Activated CD4-positive, CD25-positive, alpha-beta regulatory T cell treated with anti-CD3 and anti-CD28 coated beads, Interleukin-2, amount 50 U/mL, for 24 hours (primary cell): ENCODE data around the gene HPSE2.

Source experiments
- ATAC-seq, 2 donors: fragments of 150-1000 bp; cut with Tn5 transposase; one replicate each; pipeline ENCODE4 v1.10.0; 2021; ENCODE audit warnings: mild to moderate bottlenecking in 1 of 2, moderate library complexity in 1 of 2

HPSE2 gene

GRCh38 chr10:98667081-98667480, 568.6 kb downstream of the HPSE2 start:
- no peak for ATAC-seq

DNA sequence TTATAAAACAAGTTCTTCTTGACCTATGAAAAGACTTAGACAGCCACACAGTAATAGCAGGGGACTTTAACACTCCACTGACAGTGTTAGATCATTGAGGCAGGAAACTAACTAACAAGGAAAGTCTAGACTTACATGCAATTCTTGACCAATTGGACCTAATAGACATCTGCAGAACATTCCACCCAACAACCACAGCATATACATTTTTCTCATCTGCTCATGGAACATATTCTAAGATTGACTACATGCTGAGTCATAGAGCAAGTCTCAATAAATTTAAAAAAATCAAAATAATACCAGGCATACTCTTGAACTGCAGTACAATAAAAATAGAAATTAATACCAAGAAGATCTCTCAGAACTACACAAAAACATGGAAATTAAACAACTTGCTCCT, 569.4 kb downstream of the HPSE2 start:
- no peak for ATAC-seq

GRCh38 chr10:98664329-98665042, 571.2 kb downstream of the HPSE2 start:
- peak in 1 of 2 donors; percentile 43 for ATAC-seq

GRCh38 chr10:98659951-98660350, 575.7 kb downstream of the HPSE2 start:
- no peak for ATAC-seq

GRCh38 chr10:98655492-98655891, 580.2 kb downstream of the HPSE2 start:
- no peak for ATAC-seq

- no peak for ATAC-seq
Measured at GRCh38 chr10:98649170-98649569, 586.5 kb downstream of the HPSE2 start.

DNA sequence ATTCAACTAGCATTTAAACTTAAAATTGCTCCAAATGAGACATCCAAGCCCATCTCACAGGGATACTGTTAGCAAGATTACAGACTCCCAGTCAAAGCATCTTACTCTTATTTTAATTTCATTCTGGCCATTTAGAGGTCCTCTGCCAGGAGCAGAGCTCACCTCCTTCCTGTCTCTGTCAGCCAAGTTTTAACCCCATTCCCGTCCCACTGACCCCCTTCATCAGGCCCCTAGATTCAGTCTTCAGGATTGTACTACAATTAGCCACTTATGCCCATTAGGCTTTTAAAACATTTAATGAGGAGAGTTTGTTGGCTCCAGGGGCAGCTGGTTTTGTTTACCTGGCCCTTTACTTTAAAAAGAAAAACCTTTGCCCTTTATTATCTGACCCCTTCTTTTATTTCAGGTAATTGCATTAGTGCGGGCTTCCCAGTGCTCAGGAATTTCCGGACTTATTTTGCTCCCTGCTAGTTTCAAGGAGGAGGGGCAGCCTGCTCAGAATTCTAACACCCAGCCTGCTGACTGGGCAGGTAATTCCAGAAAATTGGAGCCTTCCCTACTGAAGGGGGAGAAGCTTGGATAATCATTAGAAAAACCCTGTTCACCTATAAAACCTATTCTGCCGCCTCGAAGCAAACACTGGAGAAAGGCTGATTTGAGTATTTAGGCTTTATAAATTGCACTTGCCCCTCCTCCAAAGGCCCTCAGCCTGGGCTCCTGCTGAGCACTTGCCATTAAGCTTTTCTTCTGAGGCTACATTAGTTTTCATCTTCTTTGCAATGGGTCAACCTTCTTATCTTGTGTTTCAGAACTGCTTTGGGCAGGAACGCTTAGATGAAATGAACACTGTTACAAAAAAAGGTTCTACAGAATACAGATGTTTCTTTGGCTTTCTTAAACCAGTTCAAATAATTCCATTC, 588.4 kb downstream of the HPSE2 start:
- ATAC-seq: no peak

- no peak for ATAC-seq
Measured at GRCh38 chr10:98644466-98644865, 591.2 kb downstream of the HPSE2 start.

- no peak for ATAC-seq
Measured at GRCh38 chr10:98642281-98642680, 593.4 kb downstream of the HPSE2 start.

DNA sequence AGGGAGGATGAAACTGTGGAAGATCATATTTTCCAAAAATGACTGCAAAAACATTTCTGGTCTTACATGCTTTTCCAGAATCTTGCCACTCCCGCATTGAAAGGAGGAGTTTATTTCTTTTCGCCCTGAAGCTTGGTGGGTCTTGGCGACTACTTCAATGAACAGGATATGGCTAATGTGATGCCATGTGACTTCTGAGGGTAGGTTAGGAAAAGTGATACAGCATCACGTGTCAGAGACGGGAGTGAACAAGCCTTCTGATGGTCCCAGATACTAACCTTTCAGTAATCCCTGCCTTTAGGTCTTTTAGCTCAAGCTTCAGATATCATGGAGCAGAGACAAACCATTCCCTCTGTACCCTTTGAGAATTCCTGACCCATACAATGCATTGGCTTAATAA, 596.7 kb downstream of the HPSE2 start:
- no peak for ATAC-seq

DNA sequence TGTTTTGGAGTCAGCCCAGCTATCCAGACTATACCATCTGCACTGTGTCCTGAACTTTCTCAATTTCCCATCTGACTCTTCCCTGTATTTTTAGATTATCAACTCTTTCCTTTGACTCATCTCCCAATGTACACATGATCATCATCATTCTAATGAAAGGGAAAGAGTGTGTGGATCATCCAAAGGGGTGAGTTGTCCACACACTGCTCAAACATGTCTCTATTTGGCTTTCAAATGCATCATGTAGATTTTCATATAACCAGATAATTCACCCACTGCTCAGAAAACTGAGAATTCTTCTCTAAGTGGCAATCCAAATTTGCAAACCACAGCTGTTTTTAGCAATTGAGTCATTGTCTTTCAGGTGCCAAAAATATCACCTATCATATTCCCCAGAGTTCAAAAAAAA, 598.7 kb downstream of the HPSE2 start:
- ATAC-seq: no peak

GRCh38 chr10:98632456-98633150, 603.0 kb downstream of the HPSE2 start:
- ATAC-seq: no peak

GRCh38 chr10:98628206-98628605, 607.4 kb downstream of the HPSE2 start:
- no peak for ATAC-seq

GRCh38 chr10:98627711-98628110, 607.9 kb downstream of the HPSE2 start:
- no peak for ATAC-seq

DNA sequence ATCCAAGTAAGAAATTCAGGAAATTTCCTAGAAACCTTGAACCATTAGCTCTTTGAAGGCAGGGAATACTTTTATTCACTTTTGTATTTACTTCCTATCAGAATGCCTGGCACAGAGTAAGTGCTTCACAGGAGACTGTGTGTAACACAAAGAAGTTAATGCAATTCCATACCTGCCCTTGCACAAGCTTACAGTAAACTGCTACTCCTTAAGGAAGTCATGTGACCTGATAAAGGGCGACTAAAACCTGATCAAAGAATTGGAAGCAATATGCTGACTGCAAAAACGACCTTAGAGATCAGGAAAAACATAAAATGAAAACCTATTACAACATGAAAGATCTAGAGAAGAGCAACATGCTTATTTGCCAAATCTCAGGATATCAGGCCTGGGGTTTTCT, 610.7 kb downstream of the HPSE2 start:
- ATAC-seq: no peak

DNA sequence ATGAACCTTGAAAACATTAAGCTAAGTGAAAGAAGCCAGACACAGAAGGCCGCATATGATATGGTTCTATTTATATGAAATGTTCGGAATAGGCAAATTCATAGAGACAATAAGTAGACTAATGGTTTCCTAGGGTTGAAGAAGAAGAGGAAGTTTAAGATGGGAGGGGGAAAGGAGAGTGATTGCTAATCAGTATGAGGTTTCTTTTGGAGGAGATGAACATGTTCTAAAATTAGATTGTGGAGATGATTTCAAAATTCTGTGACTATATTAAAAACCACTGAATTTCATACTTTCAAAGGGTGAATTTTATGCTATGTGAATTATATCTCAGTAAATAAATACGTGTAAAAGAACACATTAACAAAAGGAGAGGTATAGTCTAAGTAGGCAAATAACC, 612.5 kb downstream of the HPSE2 start:
- no peak for ATAC-seq

DNA sequence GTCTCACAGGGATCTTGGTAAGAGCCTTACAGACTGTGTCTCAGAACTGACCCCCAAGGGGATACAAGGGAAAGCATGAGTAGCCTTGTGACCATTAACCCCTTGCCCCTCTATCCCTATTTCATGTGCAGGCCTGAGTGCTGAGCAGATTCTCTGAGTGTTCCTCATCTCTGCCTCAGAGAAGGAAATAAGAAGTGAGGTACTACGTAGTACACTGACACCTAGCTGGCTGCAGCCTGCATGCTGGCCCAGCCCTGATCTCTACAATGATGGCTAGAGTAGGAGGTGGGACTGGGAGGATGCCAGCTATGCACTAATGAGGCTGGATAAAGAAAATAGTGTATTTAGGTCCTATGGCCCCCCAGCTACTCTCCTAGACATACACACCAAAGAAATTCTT, 614.0 kb downstream of the HPSE2 start:
- ATAC-seq: no peak

- no peak for ATAC-seq
Measured at GRCh38 chr10:98620503-98620902, 615.1 kb downstream of the HPSE2 start.

DNA sequence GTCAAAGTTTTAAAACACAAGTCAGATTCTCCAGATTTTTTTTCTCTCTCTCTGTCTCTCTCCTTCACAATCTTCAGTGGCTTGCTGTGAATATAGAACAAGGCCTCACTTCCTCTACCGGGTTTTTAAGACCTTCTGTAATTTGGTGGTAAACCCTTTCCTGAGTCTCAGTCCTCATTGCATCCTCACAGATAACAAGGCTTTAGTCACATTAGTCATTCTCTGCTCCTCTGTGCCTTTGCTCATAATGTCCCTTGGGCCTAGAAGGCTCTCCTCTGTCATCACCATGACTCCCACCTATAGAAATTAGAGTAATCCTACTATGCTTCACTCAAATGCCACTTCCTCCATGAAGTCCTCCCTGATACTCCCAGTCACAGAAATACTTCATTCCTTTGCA, 616.2 kb downstream of the HPSE2 start:
- ATAC-seq: no peak

GRCh38 chr10:98617906-98618520, 617.6 kb downstream of the HPSE2 start:
- no peak for ATAC-seq

GRCh38 chr10:98613446-98613845, 622.2 kb downstream of the HPSE2 start:
- ATAC-seq: no peak

DNA sequence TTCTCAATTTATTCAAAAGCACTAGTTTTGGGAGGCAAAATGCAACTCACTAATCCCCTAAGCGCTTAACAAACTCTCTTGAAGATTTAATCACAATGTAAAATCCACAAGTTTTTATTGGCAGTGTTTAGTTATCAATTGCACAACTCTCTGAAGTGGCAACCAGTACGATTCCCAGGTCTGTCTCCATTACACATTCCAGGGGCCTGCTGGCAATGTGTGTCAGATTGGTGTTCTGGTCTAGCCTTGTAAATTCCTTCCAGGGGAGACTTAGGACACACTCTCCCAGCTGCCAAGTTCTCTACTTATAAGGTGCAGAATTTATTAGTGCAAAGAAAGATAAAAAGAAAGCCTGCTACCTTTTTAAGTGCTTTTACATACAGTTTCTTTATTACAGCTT, 624.2 kb downstream of the HPSE2 start:
- no peak for ATAC-seq

- ATAC-seq: no peak
Measured at GRCh38 chr10:98610836-98611235, 624.8 kb downstream of the HPSE2 start.
